Smooth muscle cell (in vitro differentiated cells): ENCODE data around the gene PRKCB. TPM values are rescaled to one million over a fixed set of nuclear protein-coding genes. Genes with fewer than 3 reads are reported as not detected.
A peak's percentile ranks its signal among the peaks of the same experiment; 100 is the strongest.

Experiments
- DNase-seq: peaks from one replicate; lab custom pipeline; 2025; ENCODE audit not compliant: unreplicated experiment; lab: John Stamatoyannopoulos, UW
- H2AFZ ChIP-seq: fragments of 200-600 bp; sonication (generic); 2 replicates; pipeline ENCODE4 v1.6.0; 2016; ENCODE audit warnings: antibody characterized with exemption, low read depth, mild to moderate bottlenecking
- H3F3A ChIP-seq: fragments of 200-600 bp; sonication (generic); 2 replicates; pipeline ENCODE4 v1.6.0; 2017; ENCODE audit warnings: antibody characterized with exemption, low read depth
- H3K27ac ChIP-seq: fragments of 200-600 bp; sonication (generic); 2 replicates; pipeline ENCODE4 v1.5.1; 2016; ENCODE audit warnings: low read depth, mild to moderate bottlenecking
- H3K27me3 ChIP-seq: fragments of 200-600 bp; sonication (generic); 2 replicates; pipeline ENCODE4 v1.6.1; 2016; ENCODE audit warnings: low read depth, mild to moderate bottlenecking
- H3K36me3 ChIP-seq: fragments of 200-600 bp; sonication (generic); 2 replicates; pipeline ENCODE4 v1.5.1; 2016; ENCODE audit warnings: low read depth
- H3K4me1 ChIP-seq: fragments of 200-600 bp; sonication (generic); 2 replicates; pipeline ENCODE4 v1.5.1; 2016; ENCODE audit warnings: low read depth
- H3K4me2 ChIP-seq: fragments of 200-600 bp; sonication (generic); 2 replicates; pipeline ENCODE4 v1.6.0; 2016; ENCODE audit warnings: mild to moderate bottlenecking
- H3K4me3 ChIP-seq: fragments of 200-600 bp; sonication (generic); 2 replicates; pipeline ENCODE4 v1.5.1; 2016; ENCODE audit warnings: mild to moderate bottlenecking
- H3K79me2 ChIP-seq: fragments of 200-600 bp; sonication (generic); 2 replicates; pipeline ENCODE4 v1.6.0; 2016; ENCODE audit warnings: low read depth, mild to moderate bottlenecking
- H3K9ac ChIP-seq: fragments of 200-600 bp; sonication (generic); 2 replicates; pipeline ENCODE4 v1.6.0; 2016; ENCODE audit warnings: low read depth
- H3K9me3 ChIP-seq: fragments of 200-600 bp; sonication (generic); replicated peaks from 2 replicates; pipeline ENCODE4 v1.5.1; 2016; ENCODE audit warnings: low read depth
- H4K20me1 ChIP-seq: fragments of 200-600 bp; sonication (generic); 2 replicates; pipeline ENCODE4 v1.6.0; 2016; ENCODE audit warnings: low read depth
- WGBS: methylation state at CpG from one replicate; pipeline ENCODE4 v1.1.7; 2016; ENCODE audit warnings: low lambda C conversion rate; 5-methylcytosine and 5-hydroxymethylcytosine counted together
- polyA plus RNA-seq: library from polyadenylated mRNA; unstranded; fragments of >200 nt; fragmentation: Nextera tagmentation; extraction: Ambion mirVana; gene quantifications from 2 replicates; pipeline ENCODE4 v1.2.1, GENCODE V29; 2016
- total RNA-seq: library from RNA; depleted of rRNA; stranded (reverse); fragments of >200 nt; gene quantifications from 2 replicates; pipeline ENCODE4 v1.2.3, GENCODE V29; 2014
- TF ChIP-seq, protein P1 (sequence below): fragments of 200-600 bp; sonication (generic); IDR thresholded peaks from 2 replicates; pipeline ENCODE4 v1.5.1; 2017; ENCODE audit warnings: borderline replicate concordance, mild to moderate bottlenecking, antibody characterized with exemption; ENCODE audit not compliant: insufficient read depth, poor library complexity, severe bottlenecking

The PRKCB gene
- total and polyA plus RNA-seq, 2 experiments from 2014 or later, result 0.36 TPM; not detected in 1

- no peaks in the 10 kb centered on the region for H4K20me1 ChIP-seq
- H3K27me3 ChIP-seq, result peaks cover 12% of the 10 kb centered on the region
- peaks cover 5% of the 10 kb centered on the region for H3K4me1 ChIP-seq
- no peaks in the 10 kb centered on the region for H3K36me3 ChIP-seq
- H3K9me3 ChIP-seq, result no peaks in the 10 kb centered on the region
- H2AFZ ChIP-seq, result no peak overlapping the region
- TF ChIP-seq, protein P1, sequence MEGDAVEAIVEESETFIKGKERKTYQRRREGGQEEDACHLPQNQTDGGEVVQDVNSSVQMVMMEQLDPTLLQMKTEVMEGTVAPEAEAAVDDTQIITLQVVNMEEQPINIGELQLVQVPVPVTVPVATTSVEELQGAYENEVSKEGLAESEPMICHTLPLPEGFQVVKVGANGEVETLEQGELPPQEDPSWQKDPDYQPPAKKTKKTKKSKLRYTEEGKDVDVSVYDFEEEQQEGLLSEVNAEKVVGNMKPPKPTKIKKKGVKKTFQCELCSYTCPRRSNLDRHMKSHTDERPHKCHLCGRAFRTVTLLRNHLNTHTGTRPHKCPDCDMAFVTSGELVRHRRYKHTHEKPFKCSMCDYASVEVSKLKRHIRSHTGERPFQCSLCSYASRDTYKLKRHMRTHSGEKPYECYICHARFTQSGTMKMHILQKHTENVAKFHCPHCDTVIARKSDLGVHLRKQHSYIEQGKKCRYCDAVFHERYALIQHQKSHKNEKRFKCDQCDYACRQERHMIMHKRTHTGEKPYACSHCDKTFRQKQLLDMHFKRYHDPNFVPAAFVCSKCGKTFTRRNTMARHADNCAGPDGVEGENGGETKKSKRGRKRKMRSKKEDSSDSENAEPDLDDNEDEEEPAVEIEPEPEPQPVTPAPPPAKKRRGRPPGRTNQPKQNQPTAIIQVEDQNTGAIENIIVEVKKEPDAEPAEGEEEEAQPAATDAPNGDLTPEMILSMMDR, result no peak
- WGBS, result 56% methylated on average over 9 of the region's 9 CpGs
- H3K27ac ChIP-seq, result no peak overlapping the region
- H3K4me3 ChIP-seq, result no peak overlapping the region
- no peak overlapping the region for H3K9ac ChIP-seq
- H3K4me2 ChIP-seq, result no peak overlapping the region
- no peak for DNase-seq
- H3K79me2 ChIP-seq, result no peaks in the 10 kb centered on the region
- no peaks in the 10 kb centered on the region for H3F3A ChIP-seq
Measured at GRCh38 chr16:24135624-24136565, 300.1 kb downstream of the PRKCB start.

DNA sequence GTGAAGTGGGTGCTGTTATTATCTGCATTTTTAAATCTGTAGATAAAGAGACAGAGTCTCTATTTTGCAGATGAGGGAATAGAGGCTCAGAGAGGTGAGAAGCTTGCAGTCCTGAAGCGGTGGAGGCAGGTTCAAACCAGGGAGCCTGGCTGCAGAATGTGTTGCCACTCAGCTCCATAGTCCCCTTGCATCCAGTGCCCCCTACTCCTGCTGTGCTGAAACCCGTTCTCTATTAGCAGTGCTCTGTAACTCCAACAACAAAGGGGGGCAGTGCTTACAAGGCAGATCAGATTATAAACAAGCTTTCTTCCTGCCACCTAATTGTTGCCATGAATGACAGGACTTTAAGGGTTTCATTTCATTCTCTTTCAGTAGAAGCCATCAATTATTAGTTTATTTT is 302.2 kb downstream of the PRKCB start:
- Histone ChIP-seq H3K27ac (no peak overlapping the region), H3K9ac (peak overlapping the region; percentile 3), H3K79me2 (no peaks in the 10 kb centered on the region), H4K20me1 (no peaks in the 10 kb centered on the region), H3K4me1 (peaks cover 5% of the 10 kb centered on the region), H3K9me3 (no peaks in the 10 kb centered on the region), H3K4me2 (no peak overlapping the region), H3F3A (no peaks in the 10 kb centered on the region), H3K36me3 (no peaks in the 10 kb centered on the region), H3K27me3 (peaks cover 4% of the 10 kb centered on the region), H2AFZ (no peak overlapping the region), H3K4me3 (no peak overlapping the region)
- TF ChIP-seq, protein P1, result no peak
- DNase-seq, result no peak
- 27% methylated on average over 2 of the region's 2 CpGs for WGBS

GRCh38 chr16:24138575-24138974 is 302.8 kb downstream of the PRKCB start:
- Histone ChIP-seq H3F3A (no peaks in the 10 kb centered on the region), H4K20me1 (no peaks in the 10 kb centered on the region), H3K9me3 (no peaks in the 10 kb centered on the region), H2AFZ (no peak overlapping the region), H3K27ac (peak overlapping the region; percentile 58), H3K4me3 (no peak overlapping the region), H3K27me3 (peaks cover 8% of the 10 kb centered on the region), H3K36me3 (no peaks in the 10 kb centered on the region), H3K79me2 (no peaks in the 10 kb centered on the region), H3K4me2 (no peak overlapping the region), H3K4me1 (peaks cover 5% of the 10 kb centered on the region), H3K9ac (peak overlapping the region; percentile 3)
- no CpG with 5 or more reads among the region's 2 CpGs for WGBS
- TF ChIP-seq, protein P1, result no peak
- DNase-seq, result no peak
